Ovary (tissue), 9 donors: ENCODE data around the gene CDC23. TPM values are rescaled to one million over a fixed set of nuclear protein-coding genes. Genes with fewer than 3 reads are reported as not detected.
"Not testable (repeated sequence)": the region's sequence is repeated elsewhere in the genome, so short reads cannot be mapped to it uniquely, and the experiment has no call there.

ENCODE experiments used
- DNase-seq, 5 donors: peaks; one replicate each; pipeline ENCODE4 v3.0.0-alpha.2; 2019 to 2020
- H3K27ac ChIP-seq, 2 donors: fragments of 200-600 bp; one replicate each; pipeline versions ENCODE4 v1.5.1 to v1.8.0; 2019 to 2022
- H3K27me3 ChIP-seq: fragments of 200-600 bp; one replicate; pipeline ENCODE4 v1.8.0; 2022
- H3K36me3 ChIP-seq: fragments of 200-600 bp; sonication (generic); one replicate; pipeline ENCODE4 v1.5.1; 2019
- H3K4me1 ChIP-seq: one replicate; pipeline ENCODE4 v1.8.1; 2013; ENCODE audit warnings: mild to moderate bottlenecking, moderate library complexity; ENCODE audit not compliant: insufficient read depth
- H3K4me3 ChIP-seq: fragments of 200-600 bp; sonication (generic); one replicate; pipeline ENCODE4 v1.5.1; 2017
- H3K9me3 ChIP-seq, 2 donors: fragments of 200-600 bp in 1 of 2; sonication (generic) in 1 of 2; one replicate each; pipeline versions ENCODE4 v1.5.1 to v1.8.1; 2013 to 2019; ENCODE audit warnings: mild to moderate bottlenecking in 1 of 2, moderate library complexity in 1 of 2
- CTCF ChIP-seq, 3 donors: fragments of 450-650 bp in 2 of 3; fragments of 200-600 bp in 1 of 3; IDR thresholded peaks; one replicate each; pipeline versions ENCODE4 v1.5.1 to v1.8.0; 2016 to 2022; ENCODE audit warnings: antibody characterized with exemption in 3 of 3, mild to moderate bottlenecking in 1 of 3
- EP300 ChIP-seq: sonication (generic); formaldehyde crosslinking; IDR thresholded peaks from one replicate; pipeline ENCODE4 v1.6.1; 2017; ENCODE audit warnings: antibody characterized with exemption
- POLR2A ChIP-seq: fragments of 450-650 bp; IDR thresholded peaks from one replicate; pipeline ENCODE4 v1.6.1; 2017; ENCODE audit warnings: antibody characterized with exemption, mild to moderate bottlenecking, moderate library complexity
- WGBS, 3 donors: extraction: QIAGEN DNeasy Blood & Tissue Kit in 1 of 3; methylation state at CpG; one replicate each; pipeline versions ENCODE4 v1.1.5 to v1.1.7; 2013 to 2017; 5-methylcytosine and 5-hydroxymethylcytosine counted together
- intact Hi-C, 4 donors: fragments of 100-400 bp; cut with DNase I; formaldehyde crosslinking; loops; one replicate each; pipeline versions ENCODE4 v1.11.0 to v1.15.1; 2022 to 2023
- polyA plus RNA-seq, 2 donors: library from polyadenylated mRNA; stranded (reverse); fragments of 200-250 nt in 1 of 2; fragments of 350-450 nt in 1 of 2; fragmentation: Illumina TruSeq in 1 of 2; extraction: RNeasy Lipid Tissue Mini Kit (QIAGEN cat#74804) in 1 of 2; gene quantifications; one replicate each; pipeline ENCODE4 v1.2.3, GENCODE V29; 2013 to 2014
- total RNA-seq, 7 donors: library from RNA; depleted of rRNA in 2 of 7; stranded (reverse); fragments of >200 nt in 2 of 7; fragmentation: NEBNext Ultra II Directional in 3 of 7; extraction: Animal tissue kit (Norgen Biotek cat#: 25700) in 3 of 7; gene quantifications; one replicate each; pipeline versions ENCODE4 v1.1.0 to v1.2.4, GENCODE V29; 2016 to 2023
- donor health status: DM: no; HTN: no; CAD: no; lungs with moderate emphysema.
- donor health status: DM: no; HTN: no; CAD: no.
- donor health status: Bipolar disorder and iron deficiency.
- donor health status: DM: yes; HTN: yes; CAD: no.
- donor health status: DM: no; HTN: no; CAD: no.
- donor health status: DM: yes; HTN: yes; CAD: no.

CDC23 gene
- total and polyA plus RNA-seq, 9 donors: 10.6 to 28.8 (median 21.6) TPM

- DNase-seq: no peak
- Histone ChIP-seq H3K4me3 (no peak overlapping the region), H3K27ac (no peak overlapping the region), H3K4me1 (no peaks in the 10 kb centered on the region), H3K9me3 (no peaks in the 10 kb centered on the region), H3K36me3 (no peaks in the 10 kb centered on the region), H3K27me3 (no peaks in the 10 kb centered on the region)
- no peak for TF ChIP-seq CTCF (IDR thresholded peaks at IDR 0.05)
- no peak for TF ChIP-seq POLR2A
- no peak for TF ChIP-seq EP300
- intact Hi-C loops: no loop called here
- WGBS, 3 donors: 45 to 50% (median 47%) methylated on average over 3 of the region's 3 CpGs
These were observed 63.6 kb downstream of the CDC23 start for GRCh38 chr5:138149530-138149929.

DNA sequence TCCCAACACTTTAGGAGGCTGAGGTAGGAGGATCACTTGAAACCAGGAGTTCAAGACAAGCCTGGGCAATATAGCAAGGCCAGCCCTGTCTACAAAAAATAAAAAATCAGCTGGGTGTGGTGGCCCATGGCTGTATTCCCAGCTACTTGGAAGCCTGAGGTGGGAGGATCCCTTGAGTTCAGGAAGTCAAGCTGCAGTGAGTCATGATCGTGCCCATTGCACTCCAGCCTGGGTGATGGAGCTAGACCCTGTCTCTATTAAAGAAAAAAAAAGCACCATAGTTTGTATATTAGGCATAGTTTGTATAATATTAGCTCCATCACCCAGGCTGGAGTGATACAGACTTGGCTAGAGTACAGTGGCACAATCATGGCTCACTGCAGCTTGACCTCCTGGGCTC lies 64.3 kb downstream of the CDC23 start:
- H3K9me3 ChIP-seq: no peaks in the 10 kb centered on the region
- no peak overlapping the region for H3K27ac ChIP-seq
- no peaks in the 10 kb centered on the region for H3K36me3 ChIP-seq
- DNase-seq: peak in 2 of 5 donors; percentile 11 to 26
- intact Hi-C loops: no loop called here
- TF ChIP-seq POLR2A (no peak), EP300 (no peak), CTCF (IDR thresholded peaks at IDR 0.05) (no peak)
- H3K27me3 ChIP-seq: no peaks in the 10 kb centered on the region
- no peaks in the 10 kb centered on the region for H3K4me1 ChIP-seq
- no peak overlapping the region for H3K4me3 ChIP-seq
- 11 to 17% (median 16%) methylated on average over 1 of the region's 1 CpG for WGBS, 3 donors

GRCh38 chr5:138143578-138143977 lies 69.5 kb downstream of the CDC23 start:
- H3K27ac ChIP-seq, intact Hi-C loops, DNase-seq, H3K27me3 ChIP-seq, H3K4me1 ChIP-seq, H3K4me3 ChIP-seq, H3K36me3 ChIP-seq, H3K9me3 ChIP-seq: not testable (repeated sequence)
- WGBS, 3 donors: 84 to 93% (median 88%) methylated on average over 6 of the region's 6 CpGs

GRCh38 chr5:138141734-138142133 lies 71.4 kb downstream of the CDC23 start:
- no peak for DNase-seq
- WGBS, 3 donors: 65 to 75% (median 71%) methylated on average over 1 of the region's 1 CpG
- intact Hi-C loops: no loop called here
- Histone ChIP-seq H3K27me3 (no peaks in the 10 kb centered on the region), H3K4me1 (no peaks in the 10 kb centered on the region), H3K4me3 (no peak overlapping the region), H3K27ac (no peak overlapping the region), H3K36me3 (no peaks in the 10 kb centered on the region), H3K9me3 (no peaks in the 10 kb centered on the region)
- no peak for TF ChIP-seq EP300
- TF ChIP-seq POLR2A: no peak
- no peak for TF ChIP-seq CTCF (IDR thresholded peaks at IDR 0.05)

DNA sequence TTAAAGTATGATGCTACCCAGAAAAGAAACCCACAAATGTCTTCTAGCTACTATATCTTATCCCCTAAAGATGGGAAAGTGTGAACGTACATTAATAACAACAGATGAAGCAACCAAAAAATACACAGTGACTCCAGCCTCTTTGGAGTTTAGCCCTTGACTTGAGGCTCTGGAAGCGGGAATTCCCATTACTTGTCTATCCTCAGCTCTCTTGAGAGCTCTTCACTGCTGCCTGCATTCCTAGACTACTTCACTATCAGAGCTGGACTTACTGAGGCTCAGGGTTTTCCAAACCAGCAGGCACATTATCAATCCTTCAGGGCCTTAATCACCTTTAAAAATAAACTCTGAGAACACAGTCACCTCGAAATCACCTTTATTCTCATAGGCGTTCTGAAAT lies 72.9 kb downstream of the CDC23 start:
- WGBS, 3 donors: 59 to 63% (median 61%) methylated on average over 4 of the region's 4 CpGs
- H3K9me3 ChIP-seq: no peaks in the 10 kb centered on the region
- H3K36me3 ChIP-seq: no peaks in the 10 kb centered on the region
- H3K4me1 ChIP-seq: no peaks in the 10 kb centered on the region
- TF ChIP-seq POLR2A: no peak
- TF ChIP-seq EP300: no peak
- no peak for TF ChIP-seq CTCF (IDR thresholded peaks at IDR 0.05)
- DNase-seq: no peak
- H3K4me3 ChIP-seq: no peak overlapping the region
- no peak overlapping the region for H3K27ac ChIP-seq
- intact Hi-C loops: no loop called here
- H3K27me3 ChIP-seq: no peaks in the 10 kb centered on the region
